K562 (cell line): ENCODE data around the gene NHLH1. TPM values are rescaled to one million over a fixed set of nuclear protein-coding genes. Genes with fewer than 3 reads are reported as not detected.

Experiments used
- ATAC-seq: fragments of 200-7000 bp; cut with Tn5 transposase; 3 replicates; pipeline ENCODE4 v1.9.1; 2020; ENCODE audit warnings: moderate library complexity
- BruUV-seq: library from RNA; stranded (reverse); fragments of 400-500 nt; replicated peaks from 2 replicates; lab custom pipeline; 2021; lab: Mats Ljungman, UMichigan
- CTCF ChIA-PET: fragments of 300-600 bp; formaldehyde crosslinking; extraction: SDS; loops from one replicate; lab custom pipeline; 2021; ENCODE audit warnings: low intra/inter-chr PET ratio; lab: Yijun Ruan, JAX
- POLR2A ChIA-PET: fragments of 300-600, 350-650 bp; sonication (Branson Sonifier 250); formaldehyde crosslinking; extraction: SDS; loops from one replicate; lab custom pipeline; 2021; ENCODE audit warnings: antibody characterized with exemption, inconsistent platforms; lab: Yijun Ruan, JAX
- DNase-seq, 4 experiments: peaks; one replicate each; pipeline versions ENCODE4 v3.0.0 to v3.0.0-alpha.2; 2011 to 2018; ENCODE audit warnings: low spot score in 3 of 4, mixed read lengths in 3 of 4; ENCODE audit errors: extremely low read depth in 1 of 4
- FAIRE-seq: peaks from 2 replicates; lab custom pipeline; 2011; peaks lifted over from hg19 to GRCh38; lab: Jason Lieb, UNC
- H2AFZ ChIP-seq: 2 replicates; pipeline ENCODE4 v1.6.0; 2011; ENCODE audit warnings: low read depth, low read length, control low read depth, inconsistent platforms
- H3K27ac ChIP-seq: fragments of 200-600 bp; 3 replicates; pipeline ENCODE4 v1.8.0; 2011; ENCODE audit warnings: low read depth, mild to moderate bottlenecking, control low read depth, inconsistent platforms, low read length, moderate library complexity, mixed read lengths; ENCODE audit errors: extremely low read depth
- H3K27me3 ChIP-seq, 2 experiments: fragments of 300-600 bp in 1 of 2; 2 replicates in 1 of 2; 3 replicates in 1 of 2; pipeline versions ENCODE4 v1.6.0 to v1.8.0; 2011; ENCODE audit warnings: inconsistent platforms in 2 of 2, low read length in 2 of 2, mild to moderate bottlenecking in 1 of 2, mixed read lengths in 1 of 2, moderate library complexity in 1 of 2; ENCODE audit not compliant: control insufficient read depth in 2 of 2, insufficient read depth in 2 of 2
- H3K36me3 ChIP-seq: fragments of 300-600 bp; 3 replicates; pipeline ENCODE4 v1.8.0; 2011; ENCODE audit warnings: mild to moderate bottlenecking, low read length, inconsistent platforms; ENCODE audit not compliant: control insufficient read depth, insufficient read depth
- H3K4me1 ChIP-seq, 2 experiments: fragments of 200-600 bp in 1 of 2; replicated peaks in 1 of 2; 2 replicates in 1 of 2; 3 replicates in 1 of 2; pipeline versions ENCODE4 v1.5.1 to v1.8.0; 2011; ENCODE audit warnings: inconsistent platforms in 2 of 2, low read length in 2 of 2, mild to moderate bottlenecking in 1 of 2, mixed read lengths in 1 of 2, moderate library complexity in 1 of 2; ENCODE audit not compliant: control insufficient read depth in 2 of 2, insufficient read depth in 2 of 2
- H3K4me2 ChIP-seq: 2 replicates; pipeline ENCODE4 v1.6.1; 2011; ENCODE audit warnings: low read length, control low read depth, inconsistent platforms, mixed read lengths; ENCODE audit not compliant: insufficient read depth
- H3K4me3 ChIP-seq: fragments of 200-600 bp; sonication (generic), shearing (Covaris generic); 2 replicates; pipeline ENCODE4 v1.5.1; 2016; ENCODE audit warnings: control low read depth, inconsistent platforms
- H3K79me2 ChIP-seq: fragments of 200-600 bp; 3 replicates; pipeline ENCODE4 v1.8.0; 2011; ENCODE audit warnings: low read length, inconsistent platforms; ENCODE audit not compliant: control insufficient read depth, insufficient read depth
- H3K9ac ChIP-seq, 2 experiments: 2 replicates each; pipeline versions ENCODE4 v1.6.0 to v1.6.1; 2011; ENCODE audit warnings: low read depth in 2 of 2, low read length in 2 of 2, control low read depth in 1 of 2, inconsistent platforms in 1 of 2, mild to moderate bottlenecking in 1 of 2, mixed read lengths in 1 of 2; ENCODE audit not compliant: insufficient read depth in 1 of 2
- H3K9me1 ChIP-seq: one replicate; pipeline ENCODE4 v1.6.0; 2011; ENCODE audit warnings: inconsistent platforms, mild to moderate bottlenecking, low read length, moderate library complexity; ENCODE audit not compliant: control insufficient read depth, insufficient read depth
- H3K9me3 ChIP-seq: replicated peaks from 2 replicates; pipeline ENCODE4 v1.5.1; 2011; ENCODE audit warnings: low read depth, low read length, inconsistent platforms; ENCODE audit not compliant: control insufficient read depth, insufficient read depth
- H4K20me1 ChIP-seq: replicated peaks from 2 replicates; pipeline ENCODE4 v1.6.1; 2011; ENCODE audit warnings: low read length, inconsistent platforms, mixed read lengths; ENCODE audit not compliant: control insufficient read depth, insufficient read depth
- C11orf30 ChIP-seq: fragments of 450-650 bp; IDR thresholded peaks from 2 replicates; pipeline ENCODE4 v1.6.1; 2016; ENCODE audit warnings: low read depth, mild to moderate bottlenecking
- HSF4 ChIP-seq: fragments of 250-450 bp; sonication (Bioruptor Pico); IDR thresholded peaks from 2 replicates; pipeline ENCODE4 v2.1.2; 2022; ENCODE audit warnings: mild to moderate bottlenecking, moderate library complexity, borderline replicate concordance
- MAFG ChIP-seq: fragments of 450-650 bp; conservative IDR thresholded peaks from 2 replicates; pipeline ENCODE4 v1.6.1; 2016; ENCODE audit warnings: missing genetic modification characterization, missing compliant biosample characterization
- MIER1 ChIP-seq: fragments of 450-650 bp; IDR thresholded peaks from 2 replicates; pipeline ENCODE4 v1.6.1; 2016; ENCODE audit warnings: antibody characterized with exemption, mild to moderate bottlenecking, low read depth
- ZC3H11A ChIP-seq: IDR thresholded peaks from 2 replicates; pipeline ENCODE4 v1.6.1; 2012; ENCODE audit warnings: low read depth, low read length, improper control_type of control experiment
- ZNF316 ChIP-seq: fragments of 450-650 bp; IDR thresholded peaks from 2 replicates; pipeline ENCODE4 v1.6.1; 2016
- ZNF41 ChIP-seq: fragments of 250-450 bp; sonication (Bioruptor Pico); conservative IDR thresholded peaks from 2 replicates; pipeline ENCODE4 v1.4.0; 2020; ENCODE audit warnings: mild to moderate bottlenecking
- WGBS: fragments of 100-300 bp; shearing (Covaris generic); methylation state at CpG from one replicate; pipeline ENCODE4 v1.1.6; 2016; ENCODE audit warnings: low coverage, mixed read lengths; ENCODE audit not compliant: insufficient coverage; ENCODE audit errors: missing lambda C conversion rate; 5-methylcytosine and 5-hydroxymethylcytosine counted together
- in situ Hi-C: fragments of 300-500 bp; cut with MboI; formaldehyde crosslinking; loops from 4 replicates; pipeline ENCODE4 v1.15.0; 2018; ENCODE audit warnings: inconsistent platforms, mixed read lengths
- intact Hi-C: fragments of 100-400 bp; cut with micrococcal nuclease; formaldehyde crosslinking; loops from 2 replicates; pipeline ENCODE4 v1.14.2; 2022
- polyA plus RNA-seq, 8 experiments: library from polyadenylated mRNA; depleted of rRNA in 4 of 8; stranded (reverse) in 5 of 8; unstranded in 3 of 8; fragments of >200 nt; fragmentation: Nextera tagmentation in 2 of 8; fragmentation: Illumina TruSeq in 1 of 8; extraction: Ambion mirVana in 2 of 8; extraction: Trizol in 1 of 8; gene quantifications; 2 replicates each; pipeline versions ENCODE4 v1.2.1 to v1.2.3, GENCODE V29; 2011 to 2014; ENCODE audit warnings: inconsistent platforms in 1 of 8, missing spikeins in 1 of 8
- total RNA-seq, 7 experiments: library from RNA; depleted of rRNA in 6 of 7; stranded (reverse); fragments of >200 nt in 6 of 7; fragmentation: Illumina TruSeq in 2 of 7; extraction: Trizol in 2 of 7; gene quantifications; 2 replicates each; pipeline versions ENCODE4 v1.2.1 to v1.2.3, GENCODE V29; 2011 to 2021; ENCODE audit warnings: low replicate concordance in 1 of 7
- TF ChIP-seq, protein P1 (sequence below): sonication (generic); formaldehyde crosslinking; IDR thresholded peaks from 2 replicates; pipeline ENCODE4 v1.5.0; 2020; ENCODE audit warnings: missing genetic modification reagents
- TF ChIP-seq, protein P2 (sequence below): fragments of 450-650 bp; IDR thresholded peaks from 2 replicates; pipeline ENCODE4 v1.6.1; 2017; ENCODE audit warnings: antibody characterized with exemption, mild to moderate bottlenecking
- TF ChIP-seq, protein P3 (sequence below): fragments of 250-450 bp; sonication (Bioruptor Pico); IDR thresholded peaks from 2 replicates; pipeline ENCODE4 v1.4.0; 2020; ENCODE audit warnings: mild to moderate bottlenecking

Gene NHLH1
- total and polyA plus RNA-seq, 9 of the 15 experiments (the other 6 are each of a cell fraction or from before 2014, with no cell fraction given) = 0.09 to 1.3 (median 0.35) TPM; not detected in 1

DNA sequence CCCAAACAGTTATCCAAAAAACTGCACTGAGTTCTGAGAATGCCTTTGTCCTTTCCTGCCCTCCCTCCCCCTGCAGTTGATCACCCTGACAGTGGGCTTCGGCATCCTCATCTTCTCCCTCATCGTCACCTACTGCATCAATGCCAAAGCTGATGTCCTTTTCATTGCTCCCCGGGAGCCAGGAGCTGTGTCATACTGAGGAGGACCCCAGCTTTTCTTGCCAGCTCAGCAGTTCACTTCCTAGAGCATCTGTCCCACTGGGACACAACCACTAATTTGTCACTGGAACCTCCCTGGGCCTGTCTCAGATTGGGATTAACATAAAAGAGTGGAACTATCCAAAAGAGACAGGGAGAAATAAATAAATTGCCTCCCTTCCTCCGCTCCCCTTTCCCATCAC lies 8.8 kb upstream of the NHLH1 start:
- Histone ChIP-seq H3K79me2 (no peaks in the 10 kb centered on the region), H3K27ac (no peak overlapping the region), H2AFZ (no peak overlapping the region), H3K9me1 (no peaks in the 10 kb centered on the region), H3K9ac (no peak overlapping the region), H3K36me3 (peaks cover 72% of the 10 kb centered on the region), H3K4me3 (no peak overlapping the region), H3K4me2 (no peak overlapping the region), H3K4me1 (peaks cover 11 to 16% of the 10 kb centered on the region in 2 experiments), H4K20me1 (no peaks in the 10 kb centered on the region), H3K27me3 (no peaks in the 10 kb centered on the region), H3K9me3 (no peaks in the 10 kb centered on the region)
- 90% methylated on average over 4 of the region's 4 CpGs for WGBS
- ATAC-seq (no peak), FAIRE-seq (no peak), DNase-seq (no peak)
- in situ Hi-C loops = no loop called here
- no TSS peak for BruUV-seq
- no peak for TF ChIP-seq HSF4
- peak; percentile 39 for TF ChIP-seq MAFG
- no peak for TF ChIP-seq MIER1
- TF ChIP-seq ZNF316 = peak; percentile 73
- TF ChIP-seq ZC3H11A = no peak
- TF ChIP-seq, protein P1, sequence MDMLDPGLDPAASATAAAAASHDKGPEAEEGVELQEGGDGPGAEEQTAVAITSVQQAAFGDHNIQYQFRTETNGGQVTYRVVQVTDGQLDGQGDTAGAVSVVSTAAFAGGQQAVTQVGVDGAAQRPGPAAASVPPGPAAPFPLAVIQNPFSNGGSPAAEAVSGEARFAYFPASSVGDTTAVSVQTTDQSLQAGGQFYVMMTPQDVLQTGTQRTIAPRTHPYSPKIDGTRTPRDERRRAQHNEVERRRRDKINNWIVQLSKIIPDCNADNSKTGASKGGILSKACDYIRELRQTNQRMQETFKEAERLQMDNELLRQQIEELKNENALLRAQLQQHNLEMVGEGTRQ (CRISPR knock-in tag) = no peak
- TF ChIP-seq, protein P2, sequence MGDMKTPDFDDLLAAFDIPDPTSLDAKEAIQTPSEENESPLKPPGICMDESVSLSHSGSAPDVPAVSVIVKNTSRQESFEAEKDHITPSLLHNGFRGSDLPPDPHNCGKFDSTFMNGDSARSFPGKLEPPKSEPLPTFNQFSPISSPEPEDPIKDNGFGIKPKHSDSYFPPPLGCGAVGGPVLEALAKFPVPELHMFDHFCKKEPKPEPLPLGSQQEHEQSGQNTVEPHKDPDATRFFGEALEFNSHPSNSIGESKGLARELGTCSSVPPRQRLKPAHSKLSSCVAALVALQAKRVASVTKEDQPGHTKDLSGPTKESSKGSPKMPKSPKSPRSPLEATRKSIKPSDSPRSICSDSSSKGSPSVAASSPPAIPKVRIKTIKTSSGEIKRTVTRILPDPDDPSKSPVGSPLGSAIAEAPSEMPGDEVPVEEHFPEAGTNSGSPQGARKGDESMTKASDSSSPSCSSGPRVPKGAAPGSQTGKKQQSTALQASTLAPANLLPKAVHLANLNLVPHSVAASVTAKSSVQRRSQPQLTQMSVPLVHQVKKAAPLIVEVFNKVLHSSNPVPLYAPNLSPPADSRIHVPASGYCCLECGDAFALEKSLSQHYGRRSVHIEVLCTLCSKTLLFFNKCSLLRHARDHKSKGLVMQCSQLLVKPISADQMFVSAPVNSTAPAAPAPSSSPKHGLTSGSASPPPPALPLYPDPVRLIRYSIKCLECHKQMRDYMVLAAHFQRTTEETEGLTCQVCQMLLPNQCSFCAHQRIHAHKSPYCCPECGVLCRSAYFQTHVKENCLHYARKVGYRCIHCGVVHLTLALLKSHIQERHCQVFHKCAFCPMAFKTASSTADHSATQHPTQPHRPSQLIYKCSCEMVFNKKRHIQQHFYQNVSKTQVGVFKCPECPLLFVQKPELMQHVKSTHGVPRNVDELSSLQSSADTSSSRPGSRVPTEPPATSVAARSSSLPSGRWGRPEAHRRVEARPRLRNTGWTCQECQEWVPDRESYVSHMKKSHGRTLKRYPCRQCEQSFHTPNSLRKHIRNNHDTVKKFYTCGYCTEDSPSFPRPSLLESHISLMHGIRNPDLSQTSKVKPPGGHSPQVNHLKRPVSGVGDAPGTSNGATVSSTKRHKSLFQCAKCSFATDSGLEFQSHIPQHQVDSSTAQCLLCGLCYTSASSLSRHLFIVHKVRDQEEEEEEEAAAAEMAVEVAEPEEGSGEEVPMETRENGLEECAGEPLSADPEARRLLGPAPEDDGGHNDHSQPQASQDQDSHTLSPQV = no peak
- peak; percentile 63; the same call in 1 of the 2 replicates for TF ChIP-seq C11orf30
- TF ChIP-seq, protein P3, sequence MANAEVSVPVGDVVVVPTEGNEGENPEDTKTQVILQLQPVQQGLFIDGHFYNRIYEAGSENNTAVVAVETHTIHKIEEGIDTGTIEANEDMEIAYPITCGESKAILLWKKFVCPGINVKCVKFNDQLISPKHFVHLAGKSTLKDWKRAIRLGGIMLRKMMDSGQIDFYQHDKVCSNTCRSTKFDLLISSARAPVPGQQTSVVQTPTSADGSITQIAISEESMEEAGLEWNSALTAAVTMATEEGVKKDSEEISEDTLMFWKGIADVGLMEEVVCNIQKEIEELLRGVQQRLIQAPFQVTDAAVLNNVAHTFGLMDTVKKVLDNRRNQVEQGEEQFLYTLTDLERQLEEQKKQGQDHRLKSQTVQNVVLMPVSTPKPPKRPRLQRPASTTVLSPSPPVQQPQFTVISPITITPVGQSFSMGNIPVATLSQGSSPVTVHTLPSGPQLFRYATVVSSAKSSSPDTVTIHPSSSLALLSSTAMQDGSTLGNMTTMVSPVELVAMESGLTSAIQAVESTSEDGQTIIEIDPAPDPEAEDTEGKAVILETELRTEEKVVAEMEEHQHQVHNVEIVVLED (CRISPR knock-in tag) = no peak
- TF ChIP-seq ZNF41 (CRISPR knock-in tag) = no peak
- ChIA-PET CTCF (interaction anchor here (0.6 kb wide), 1 partner anchor 10 kb away, joined by 3 read pairs; no protein-coding TSS in a partner anchor), POLR2A (interaction anchor here (0.6 to 1.7 kb wide), 4 partner anchors 9 to 373 kb away, joined by 3 to 8 read pairs (median 4); no protein-coding TSS in a partner anchor)
- intact Hi-C loops = no loop called here
